ENCODE measurements around the gene CREG1. TPM values are rescaled to one million over a fixed set of nuclear protein-coding genes. Genes with fewer than 3 reads are reported as not detected.
A peak's percentile ranks its signal among the peaks of the same experiment; 100 is the strongest.
"Not testable (repeated sequence)": the region's sequence is repeated elsewhere in the genome, so short reads cannot be mapped to it uniquely, and the experiment has no call there.

Gene CREG1
- 68.3 TPM for total RNA-seq
- long read RNA-seq, transcript CREG1-201 (4 exons, 1,974 nt), result major isoform, 320 of 326 reads
- long read RNA-seq, partial matches to known transcripts, result 0 of 326 reads
- long read RNA-seq, other reads (novel, unspliced or antisense), result 6 of 326 reads

GRCh38 chr1:167553136-167554027 is at the start of gene CREG1:
CREG1 (minus strand) TSS chr1:167553762.
- peak; percentile 99 for ATAC-seq (ENCODE audit: poor library complexity)
- peak; percentile 97 for DNase-seq
- intact Hi-C loops (cut with DNase I), result no loop called here

GRCh38 chr1:167602840-167603239 is 49.3 kb upstream of the CREG1 start:
- intact Hi-C loops (cut with DNase I), result no loop called here
- ATAC-seq (ENCODE audit: poor library complexity), result no peak

GRCh38 chr1:167601442-167602383 is 48.2 kb upstream of the CREG1 start:
- intact Hi-C loops (cut with DNase I), result loop anchor here (2.0 kb wide), 1 partner anchor 87 kb away; no protein-coding TSS in a partner anchor
- ATAC-seq (ENCODE audit: poor library complexity), result peak; percentile 74
- peak; percentile 74 for DNase-seq

More at GRCh38 chr1:167602840-167603239, 49.3 kb upstream of the CREG1 start:
- no peak for DNase-seq

- DNase-seq, result peak; percentile 60
- intact Hi-C loops (cut with DNase I), result loop anchor here (2.0 kb wide), 1 partner anchor 89 kb away; no protein-coding TSS in a partner anchor
- peak; percentile 85 for ATAC-seq (ENCODE audit: poor library complexity)
These were observed 46.5 kb upstream of the CREG1 start for GRCh38 chr1:167599957-167600581.

- ATAC-seq (ENCODE audit: poor library complexity) (no peak), DNase-seq (no peak)
- intact Hi-C loops (cut with DNase I), result no loop called here
These were observed 41.3 kb upstream of the CREG1 start for GRCh38 chr1:167594822-167595221.

- ATAC-seq (ENCODE audit: poor library complexity) (no peak), DNase-seq (no peak)
- intact Hi-C loops (cut with DNase I), result no loop called here
These were observed 40.3 kb upstream of the CREG1 start for GRCh38 chr1:167593860-167594259.

- DNase-seq (no peak), ATAC-seq (ENCODE audit: poor library complexity) (no peak)
- intact Hi-C loops (cut with DNase I), result no loop called here
These were observed 38.9 kb upstream of the CREG1 start for GRCh38 chr1:167592475-167592874.

GRCh38 chr1:167588361-167588760 is 34.8 kb upstream of the CREG1 start:
- DNase-seq, result no peak
- intact Hi-C loops (cut with DNase I), result no loop called here
- no peak for ATAC-seq (ENCODE audit: poor library complexity)

GRCh38 chr1:167587872-167588271 is 34.3 kb upstream of the CREG1 start:
- ATAC-seq (ENCODE audit: poor library complexity) (no peak), DNase-seq (no peak)
- intact Hi-C loops (cut with DNase I), result no loop called here

GRCh38 chr1:167587342-167587741 is 33.8 kb upstream of the CREG1 start:
- intact Hi-C loops (cut with DNase I), result no loop called here
- ATAC-seq (ENCODE audit: poor library complexity), result no peak
- DNase-seq, result no peak

GRCh38 chr1:167584581-167584980 is 31.0 kb upstream of the CREG1 start:
- ATAC-seq (ENCODE audit: poor library complexity) (no peak), DNase-seq (no peak)
- intact Hi-C loops (cut with DNase I), result no loop called here

- no peak for DNase-seq
- intact Hi-C loops (cut with DNase I), result no loop called here
- ATAC-seq (ENCODE audit: poor library complexity), result no peak
These were observed 29.2 kb upstream of the CREG1 start for GRCh38 chr1:167582722-167583121.

GRCh38 chr1:167582064-167582463 is 28.5 kb upstream of the CREG1 start:
- no peak for DNase-seq
- intact Hi-C loops (cut with DNase I), result no loop called here
- ATAC-seq (ENCODE audit: poor library complexity), result no peak

- intact Hi-C loops (cut with DNase I), result no loop called here
- ATAC-seq (ENCODE audit: poor library complexity) (no peak), DNase-seq (no peak)
These were observed 26.4 kb upstream of the CREG1 start for GRCh38 chr1:167579986-167580385.

GRCh38 chr1:167578939-167579521 is 25.5 kb upstream of the CREG1 start:
- intact Hi-C loops (cut with DNase I), result no loop called here
- DNase-seq, result no peak
- no peak for ATAC-seq (ENCODE audit: poor library complexity)

- no peak for DNase-seq
- ATAC-seq (ENCODE audit: poor library complexity), result no peak
- intact Hi-C loops (cut with DNase I), result no loop called here
These were observed 22.1 kb upstream of the CREG1 start for GRCh38 chr1:167575649-167576048.

- intact Hi-C loops (cut with DNase I), result no loop called here
- DNase-seq, result no peak
- no peak for ATAC-seq (ENCODE audit: poor library complexity)
These were observed 19.5 kb upstream of the CREG1 start for GRCh38 chr1:167573035-167573434.

GRCh38 chr1:167570712-167571111 is 17.1 kb upstream of the CREG1 start:
- ATAC-seq (ENCODE audit: poor library complexity); intact Hi-C loops (cut with DNase I); DNase-seq: not testable (repeated sequence)
